ENCODE measurements around the gene CPM. TPM values are rescaled to one million over a fixed set of nuclear protein-coding genes. Genes with fewer than 3 reads are reported as not detected.
A peak's percentile ranks its signal among the peaks of the same experiment; 100 is the strongest.

Gene CPM
- total and polyA plus RNA-seq, 4 donors, result 10.3 to 17.7 (median 14.4) TPM

GRCh38 chr12:68940731-68941130, 7.8 kb upstream of the CPM start:
- Histone ChIP-seq H3K4me1 (ENCODE audit: control insufficient read depth, insufficient read depth, low read length) (no peaks in the 10 kb centered on the region), H3K36me3 (ENCODE audit: control insufficient read depth, insufficient read depth, low read length) (no peaks in the 10 kb centered on the region), H3K27me3 (ENCODE audit: control insufficient read depth, insufficient read depth, low read length) (no peaks in the 10 kb centered on the region), H3K4me3 (ENCODE audit: low read depth, low read length) (no peak overlapping the region), H3K27ac (ENCODE audit: low read depth, low read length) (no peak overlapping the region), H3K9me3 (ENCODE audit: control insufficient read depth, insufficient read depth, low read length) (no peaks in the 10 kb centered on the region)
- DNase-seq (ENCODE audit: low read depth in 4 of 6, low spot score in 6 of 6), result no peak

GRCh38 chr12:68939505-68939904, 6.5 kb upstream of the CPM start:
- Histone ChIP-seq H3K9me3 (ENCODE audit: control insufficient read depth, insufficient read depth, low read length) (no peaks in the 10 kb centered on the region), H3K27ac (ENCODE audit: low read depth, low read length) (no peak overlapping the region), H3K36me3 (ENCODE audit: control insufficient read depth, insufficient read depth, low read length) (no peaks in the 10 kb centered on the region), H3K27me3 (ENCODE audit: control insufficient read depth, insufficient read depth, low read length) (no peaks in the 10 kb centered on the region), H3K4me3 (ENCODE audit: low read depth, low read length) (no peak overlapping the region), H3K4me1 (ENCODE audit: control insufficient read depth, insufficient read depth, low read length) (no peaks in the 10 kb centered on the region)
- WGBS (ENCODE audit: insufficient coverage), result no CpG with 5 or more reads among the region's 1 CpG
- DNase-seq (ENCODE audit: low read depth in 4 of 6, low spot score in 6 of 6), result no peak

- no peak for DNase-seq (ENCODE audit: low read depth in 4 of 6, low spot score in 6 of 6)
- Histone ChIP-seq H3K4me3 (ENCODE audit: low read depth, low read length) (no peak overlapping the region), H3K27ac (ENCODE audit: low read depth, low read length) (no peak overlapping the region), H3K27me3 (ENCODE audit: control insufficient read depth, insufficient read depth, low read length) (peaks cover 15% of the 10 kb centered on the region), H3K36me3 (ENCODE audit: control insufficient read depth, insufficient read depth, low read length) (no peaks in the 10 kb centered on the region), H3K9me3 (ENCODE audit: control insufficient read depth, insufficient read depth, low read length) (no peaks in the 10 kb centered on the region), H3K4me1 (ENCODE audit: control insufficient read depth, insufficient read depth, low read length) (peaks cover 10% of the 10 kb centered on the region)
- whole genome bisulfite sequencing (ENCODE audit: insufficient coverage), result 100% methylated on average over 4 of the region's 9 CpGs
Measured at GRCh38 chr12:68934392-68934791, 1.4 kb upstream of the CPM start.

GRCh38 chr12:68932128-68932960, 627 bp downstream of the CPM start:
- Histone ChIP-seq H3K36me3 (ENCODE audit: control insufficient read depth, insufficient read depth, low read length) (no peaks in the 10 kb centered on the region), H3K4me3 (ENCODE audit: low read depth, low read length) (peak overlapping the region; percentile 38), H3K4me1 (ENCODE audit: control insufficient read depth, insufficient read depth, low read length) (peaks cover 10% of the 10 kb centered on the region), H3K27ac (ENCODE audit: low read depth, low read length) (no peak overlapping the region), H3K9me3 (ENCODE audit: control insufficient read depth, insufficient read depth, low read length) (peaks cover 2% of the 10 kb centered on the region), H3K27me3 (ENCODE audit: control insufficient read depth, insufficient read depth, low read length) (peaks cover 15% of the 10 kb centered on the region)
- WGBS (ENCODE audit: insufficient coverage), result 0% methylated on average over 7 of the region's 18 CpGs
- DNase-seq (ENCODE audit: low read depth in 4 of 6, low spot score in 6 of 6), result peak in 1 of 6 donors; percentile 37

GRCh38 chr12:68930178-68930577, 2.8 kb downstream of the CPM start:
- 90% methylated on average over 3 of the region's 6 CpGs for WGBS (ENCODE audit: insufficient coverage)
- H3K9me3 ChIP-seq (ENCODE audit: control insufficient read depth, insufficient read depth, low read length), result peaks cover 2% of the 10 kb centered on the region
- no peak for DNase-seq (ENCODE audit: low read depth in 4 of 6, low spot score in 6 of 6)
- H3K4me1 ChIP-seq (ENCODE audit: control insufficient read depth, insufficient read depth, low read length), result peaks cover 10% of the 10 kb centered on the region
- H3K4me3 ChIP-seq (ENCODE audit: low read depth, low read length), result no peak overlapping the region
- no peak overlapping the region for H3K27ac ChIP-seq (ENCODE audit: low read depth, low read length)
- H3K27me3 ChIP-seq (ENCODE audit: control insufficient read depth, insufficient read depth, low read length), result peaks cover 15% of the 10 kb centered on the region
- no peaks in the 10 kb centered on the region for H3K36me3 ChIP-seq (ENCODE audit: control insufficient read depth, insufficient read depth, low read length)

- no peak overlapping the region for H3K4me3 ChIP-seq (ENCODE audit: low read depth, low read length)
- H3K4me1 ChIP-seq (ENCODE audit: control insufficient read depth, insufficient read depth, low read length), result no peaks in the 10 kb centered on the region
- no peak for DNase-seq (ENCODE audit: low read depth in 4 of 6, low spot score in 6 of 6)
- no peaks in the 10 kb centered on the region for H3K36me3 ChIP-seq (ENCODE audit: control insufficient read depth, insufficient read depth, low read length)
- no peak overlapping the region for H3K27ac ChIP-seq (ENCODE audit: low read depth, low read length)
- peaks cover 2% of the 10 kb centered on the region for H3K9me3 ChIP-seq (ENCODE audit: control insufficient read depth, insufficient read depth, low read length)
- WGBS (ENCODE audit: insufficient coverage), result 92% methylated on average over 3 of the region's 4 CpGs
- no peaks in the 10 kb centered on the region for H3K27me3 ChIP-seq (ENCODE audit: control insufficient read depth, insufficient read depth, low read length)
Measured at GRCh38 chr12:68924546-68924945, 8.4 kb downstream of the CPM start.

- WGBS (ENCODE audit: insufficient coverage), result 73% methylated on average over 6 of the region's 9 CpGs
- H3K27ac ChIP-seq (ENCODE audit: low read depth, low read length), result no peak overlapping the region
- no peaks in the 10 kb centered on the region for H3K4me1 ChIP-seq (ENCODE audit: control insufficient read depth, insufficient read depth, low read length)
- no peaks in the 10 kb centered on the region for H3K27me3 ChIP-seq (ENCODE audit: control insufficient read depth, insufficient read depth, low read length)
- no peaks in the 10 kb centered on the region for H3K36me3 ChIP-seq (ENCODE audit: control insufficient read depth, insufficient read depth, low read length)
- H3K9me3 ChIP-seq (ENCODE audit: control insufficient read depth, insufficient read depth, low read length), result no peaks in the 10 kb centered on the region
- H3K4me3 ChIP-seq (ENCODE audit: low read depth, low read length), result no peak overlapping the region
- DNase-seq (ENCODE audit: low read depth in 4 of 6, low spot score in 6 of 6), result no peak
Measured at GRCh38 chr12:68919581-68920239, 13.3 kb downstream of the CPM start.

- no peaks in the 10 kb centered on the region for H3K4me1 ChIP-seq (ENCODE audit: control insufficient read depth, insufficient read depth, low read length)
- WGBS (ENCODE audit: insufficient coverage), result 60% methylated on average over 1 of the region's 1 CpG
- H3K4me3 ChIP-seq (ENCODE audit: low read depth, low read length), result no peak overlapping the region
- H3K36me3 ChIP-seq (ENCODE audit: control insufficient read depth, insufficient read depth, low read length), result no peaks in the 10 kb centered on the region
- H3K9me3 ChIP-seq (ENCODE audit: control insufficient read depth, insufficient read depth, low read length), result no peaks in the 10 kb centered on the region
- DNase-seq (ENCODE audit: low read depth in 4 of 6, low spot score in 6 of 6), result no peak
- no peaks in the 10 kb centered on the region for H3K27me3 ChIP-seq (ENCODE audit: control insufficient read depth, insufficient read depth, low read length)
- H3K27ac ChIP-seq (ENCODE audit: low read depth, low read length), result no peak overlapping the region
Measured at GRCh38 chr12:68918960-68919359, 14.0 kb downstream of the CPM start.

- Histone ChIP-seq H3K27ac (ENCODE audit: low read depth, low read length) (no peak overlapping the region), H3K36me3 (ENCODE audit: control insufficient read depth, insufficient read depth, low read length) (no peaks in the 10 kb centered on the region), H3K9me3 (ENCODE audit: control insufficient read depth, insufficient read depth, low read length) (no peaks in the 10 kb centered on the region), H3K4me3 (ENCODE audit: low read depth, low read length) (no peak overlapping the region), H3K4me1 (ENCODE audit: control insufficient read depth, insufficient read depth, low read length) (no peaks in the 10 kb centered on the region), H3K27me3 (ENCODE audit: control insufficient read depth, insufficient read depth, low read length) (no peaks in the 10 kb centered on the region)
- no CpG with 5 or more reads among the region's 3 CpGs for WGBS (ENCODE audit: insufficient coverage)
- no peak for DNase-seq (ENCODE audit: low read depth in 4 of 6, low spot score in 6 of 6)
Measured at GRCh38 chr12:68915055-68915454, 17.9 kb downstream of the CPM start.

- DNase-seq (ENCODE audit: low read depth in 4 of 6, low spot score in 6 of 6), result no peak
- Histone ChIP-seq H3K36me3 (ENCODE audit: control insufficient read depth, insufficient read depth, low read length) (no peaks in the 10 kb centered on the region), H3K4me1 (ENCODE audit: control insufficient read depth, insufficient read depth, low read length) (no peaks in the 10 kb centered on the region), H3K27ac (ENCODE audit: low read depth, low read length) (no peak overlapping the region), H3K4me3 (ENCODE audit: low read depth, low read length) (no peak overlapping the region), H3K9me3 (ENCODE audit: control insufficient read depth, insufficient read depth, low read length) (no peaks in the 10 kb centered on the region), H3K27me3 (ENCODE audit: control insufficient read depth, insufficient read depth, low read length) (no peaks in the 10 kb centered on the region)
- 83% methylated on average over 1 of the region's 4 CpGs for WGBS (ENCODE audit: insufficient coverage)
Measured at GRCh38 chr12:68913682-68914081, 19.3 kb downstream of the CPM start.

Measured in spinal cord (tissue), 10 donors.